ENCODE data around the gene RTN4IP1.
"Not testable (repeated sequence)": the region's sequence is repeated elsewhere in the genome, so short reads cannot be mapped to it uniquely, and the experiment has no call there.

Gene RTN4IP1

GRCh38 chr6:106626485-106626884 lies 2.8 kb downstream of the RTN4IP1 start:
- DNase-seq = no peak

DNA sequence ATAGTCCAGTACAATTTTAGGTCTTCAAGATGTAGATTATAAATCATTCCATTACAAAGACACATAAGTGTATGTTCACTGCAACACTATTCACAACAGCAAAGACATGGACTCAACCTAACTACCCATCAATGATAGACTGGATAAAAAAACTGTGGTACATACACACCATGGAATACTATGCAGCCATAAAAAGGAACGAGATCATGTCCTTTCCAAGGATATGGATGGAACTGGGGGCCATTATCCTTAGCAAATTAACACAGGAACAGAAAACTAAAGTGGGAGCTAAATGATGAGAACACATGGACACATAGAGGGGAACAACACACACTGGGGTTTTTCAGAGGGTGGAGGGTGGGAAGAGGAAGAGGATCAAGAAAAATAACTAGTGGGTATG lies 6.3 kb downstream of the RTN4IP1 start:
- no peak for DNase-seq

GRCh38 chr6:106622412-106622811 lies 6.9 kb downstream of the RTN4IP1 start:
- DNase-seq = no peak

DNA sequence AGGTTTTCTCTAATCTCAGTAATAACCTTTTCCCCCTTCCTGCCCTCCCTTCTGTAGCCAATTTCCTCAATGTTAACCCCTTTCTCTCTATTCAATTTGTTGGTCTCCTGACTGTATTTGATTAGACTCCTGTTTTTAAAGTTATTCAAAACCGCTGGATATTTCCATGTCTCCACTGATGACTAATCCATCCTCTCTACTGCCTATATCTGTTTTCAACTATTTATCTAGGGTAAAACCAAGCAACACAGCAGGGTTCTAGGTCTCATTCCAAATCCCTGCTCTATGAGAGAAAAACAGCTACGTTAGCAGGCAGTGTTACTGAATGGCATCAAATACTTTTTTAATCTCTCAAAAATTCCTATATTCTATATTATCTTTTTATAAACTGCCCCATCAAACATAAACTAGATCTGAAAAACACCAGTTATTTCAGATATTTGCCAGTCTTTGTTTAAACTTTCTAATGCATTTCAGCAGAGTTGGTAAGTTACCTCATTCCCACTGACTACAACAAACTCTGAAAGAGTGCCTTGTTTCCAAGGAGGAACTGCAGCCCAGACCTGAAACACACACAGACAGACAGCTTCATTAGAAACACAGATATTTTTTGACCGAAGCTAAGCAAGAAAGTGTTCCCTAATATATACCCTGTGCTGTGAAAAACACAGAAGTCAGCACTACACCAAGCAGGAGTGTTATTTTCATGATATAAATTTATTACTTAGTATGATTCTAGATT lies 8.2 kb downstream of the RTN4IP1 start:
- no peak for DNase-seq

GRCh38 chr6:106619223-106619622 lies 10.1 kb downstream of the RTN4IP1 start:
- no peak for DNase-seq

GRCh38 chr6:106618324-106618723 lies 11.0 kb downstream of the RTN4IP1 start:
- DNase-seq = no peak

DNA sequence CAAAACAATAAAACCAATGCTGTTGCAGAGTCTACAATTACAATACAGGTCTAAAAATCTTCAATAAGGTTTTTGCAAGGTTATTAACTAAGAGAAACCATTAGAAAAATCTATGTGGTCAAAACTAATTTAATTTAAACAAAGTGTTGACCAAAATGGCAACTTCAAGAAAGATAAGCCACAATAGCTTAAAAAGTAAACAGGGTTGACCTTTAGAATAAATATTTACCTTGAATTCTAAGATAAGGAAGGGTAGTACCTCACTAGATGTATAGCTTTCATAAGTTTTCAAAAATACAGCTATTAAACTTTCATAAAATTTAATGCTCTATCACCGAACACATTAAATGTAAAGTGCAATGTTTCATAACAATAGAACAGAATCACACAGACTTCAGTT lies 11.4 kb downstream of the RTN4IP1 start:
- no peak for DNase-seq

DNA sequence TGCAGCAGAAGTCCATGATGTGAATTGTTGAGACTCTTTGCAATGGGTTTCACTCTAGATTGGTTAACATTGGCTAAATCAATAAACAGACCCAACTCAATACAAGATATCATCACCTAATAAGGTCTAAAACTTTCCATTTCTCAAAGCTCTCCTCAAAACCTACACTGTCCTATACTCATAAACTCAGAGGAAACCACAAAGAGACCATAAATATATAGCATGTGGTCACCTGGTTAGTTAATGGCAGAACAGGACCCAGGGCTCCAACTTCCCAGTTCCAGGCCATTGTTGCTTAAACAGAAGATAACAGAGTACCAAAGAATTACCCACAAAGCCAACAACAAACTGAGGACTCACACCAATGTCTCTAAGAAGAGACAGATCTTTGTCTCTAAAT lies 12.0 kb downstream of the RTN4IP1 start:
- no peak for DNase-seq

GRCh38 chr6:106614592-106615257 lies 14.6 kb downstream of the RTN4IP1 start:
- DNase-seq = no peak

DNA sequence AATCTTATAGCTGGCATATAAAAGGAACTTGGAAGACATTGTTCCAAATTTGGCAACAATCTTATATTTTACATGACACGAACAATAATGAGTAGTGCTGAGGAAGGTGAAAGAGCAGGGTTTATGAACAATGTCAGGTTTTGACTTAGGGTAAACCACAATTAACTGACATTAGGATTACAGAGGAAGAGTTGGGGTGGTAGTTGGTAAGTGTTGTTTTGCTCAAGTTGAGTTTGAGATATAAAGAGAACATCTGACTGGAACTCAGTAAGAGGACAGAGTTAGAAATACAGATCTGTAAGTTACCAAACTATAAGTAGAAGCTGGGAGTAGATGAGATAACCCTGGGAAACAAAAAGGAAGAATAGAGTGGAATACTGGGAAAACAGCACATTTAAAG lies 15.1 kb downstream of the RTN4IP1 start:
- no peak for DNase-seq

DNA sequence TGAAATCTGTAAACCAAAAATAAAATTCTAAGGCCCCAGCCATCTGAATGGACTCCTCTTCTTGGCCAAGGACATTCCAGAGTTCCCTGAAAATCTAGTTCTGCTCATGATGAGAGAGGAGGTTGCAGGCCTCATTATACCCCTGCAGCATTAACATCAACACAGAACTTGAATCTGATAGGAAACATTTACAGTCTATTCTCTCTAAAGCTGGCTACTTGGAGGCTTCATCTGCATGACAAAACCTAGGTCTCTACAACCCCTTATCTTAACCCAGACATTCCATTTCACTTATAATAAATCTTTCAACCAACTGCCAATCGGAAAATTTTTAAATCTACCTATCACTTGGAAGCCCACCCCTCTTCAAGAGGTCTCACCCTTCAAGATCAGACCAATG lies 15.7 kb downstream of the RTN4IP1 start:
- DNase-seq = no peak

DNA sequence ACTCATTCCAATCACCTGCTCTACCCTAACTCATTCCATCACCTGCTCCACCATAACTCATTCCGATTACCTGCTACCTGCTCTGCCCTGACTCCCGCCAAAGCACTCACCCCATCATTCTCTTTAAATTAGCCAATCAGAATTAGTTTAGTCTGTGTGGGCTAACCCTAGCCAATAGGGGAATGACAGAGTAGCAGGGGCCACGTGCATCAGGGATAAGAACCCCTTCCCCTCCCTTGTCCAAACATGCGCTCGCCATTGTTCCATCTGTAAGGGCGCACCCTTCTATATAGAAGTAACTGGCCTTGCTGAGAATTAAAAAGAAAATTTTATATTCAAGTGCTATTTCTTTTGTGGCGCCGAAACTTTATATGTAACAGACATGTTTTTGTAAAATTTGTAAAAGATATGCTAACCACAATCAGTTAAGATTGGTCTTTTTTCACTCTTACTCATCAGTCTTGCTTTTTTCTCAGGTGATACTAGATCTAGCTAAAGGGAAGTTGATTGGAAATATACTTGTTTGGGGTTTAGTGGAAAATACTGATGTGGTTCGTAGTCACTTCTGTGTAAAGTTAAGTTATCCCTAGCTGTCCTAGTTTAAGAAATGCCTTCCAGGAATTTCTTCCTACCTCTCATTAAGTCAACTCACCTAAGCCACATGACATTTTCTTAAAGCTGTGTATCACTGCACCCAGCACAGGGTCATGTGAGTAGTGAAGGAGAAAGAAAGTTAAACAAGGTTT lies 16.5 kb downstream of the RTN4IP1 start:
- no peak for DNase-seq

GRCh38 chr6:106611030-106611429 lies 18.3 kb downstream of the RTN4IP1 start:
- DNase-seq = no peak

GRCh38 chr6:106609699-106610098 lies 19.6 kb downstream of the RTN4IP1 start:
- DNase-seq = no peak

DNA sequence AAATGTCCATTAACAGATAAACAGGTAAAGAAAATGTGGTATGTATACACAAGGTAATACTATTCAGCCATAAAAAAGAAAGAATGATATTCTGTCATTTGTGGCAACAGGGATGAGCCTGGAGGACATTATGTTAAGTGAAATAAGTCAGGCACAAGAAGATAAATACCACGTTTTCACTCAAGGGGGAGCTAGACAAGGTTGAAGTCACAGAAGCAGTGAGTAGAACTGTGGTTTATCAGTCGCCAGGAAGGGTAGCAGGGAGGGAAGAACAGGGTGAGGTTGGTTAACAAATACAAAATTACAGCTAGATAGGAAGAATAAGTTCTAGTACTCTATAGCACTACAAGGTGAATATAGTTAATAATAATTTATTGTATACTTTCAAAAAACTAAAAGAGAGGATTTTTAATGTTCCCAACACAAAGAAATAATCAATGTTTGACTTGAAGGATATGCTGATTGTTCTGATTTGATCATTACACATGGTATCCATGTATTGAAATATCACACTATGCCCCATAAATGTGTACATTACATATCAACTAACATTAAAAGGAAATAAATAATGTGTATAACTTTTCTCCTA lies 21.1 kb downstream of the RTN4IP1 start:
- peak; percentile 33 for DNase-seq

DNA sequence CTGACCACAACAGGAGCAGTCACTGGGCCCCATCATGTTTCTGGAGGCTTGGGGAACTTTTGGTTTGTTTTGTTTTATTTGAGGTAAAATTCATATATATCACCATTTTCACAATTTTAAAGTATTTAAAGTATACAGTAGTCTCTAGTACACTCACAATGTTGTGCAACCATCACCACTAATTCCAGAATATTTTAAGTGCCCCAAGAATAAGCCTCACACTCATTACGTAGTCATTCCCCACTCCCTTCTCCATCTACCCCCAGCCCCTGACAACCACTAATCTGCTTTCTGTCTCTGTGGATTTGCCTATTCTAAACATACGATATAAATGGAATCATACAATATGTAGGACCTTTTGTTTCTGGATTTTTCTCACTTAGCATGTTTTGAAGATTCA lies 29.0 kb downstream of the RTN4IP1 start:
- DNase-seq = no peak

- no peak for DNase-seq
Observed at GRCh38 chr6:106599440-106599839, 29.9 kb downstream of the RTN4IP1 start.

- no peak for DNase-seq
Observed at GRCh38 chr6:106591111-106591825, 38.0 kb downstream of the RTN4IP1 start.

DNA sequence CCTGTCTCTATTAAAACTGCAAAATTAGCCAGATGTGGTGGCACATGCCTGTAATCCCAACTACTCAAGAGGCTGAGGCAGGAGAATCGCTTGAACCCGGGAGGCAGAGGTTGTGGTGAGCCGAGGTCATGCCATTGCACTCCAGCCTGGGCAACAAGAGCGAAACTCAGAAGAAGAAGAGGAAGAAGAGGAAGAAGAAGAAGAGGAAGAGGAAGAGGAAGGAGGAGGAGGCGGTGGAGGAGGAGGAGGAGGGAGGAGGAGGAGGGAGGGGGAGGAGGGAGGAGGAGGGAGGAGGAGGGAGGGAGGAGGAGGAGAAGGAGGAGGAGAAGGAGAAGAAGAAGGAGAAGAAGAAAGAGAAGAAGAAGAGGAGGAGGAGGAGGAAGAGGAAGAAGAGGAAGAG lies 40.4 kb downstream of the RTN4IP1 start:
- DNase-seq = not testable (repeated sequence)

DNA sequence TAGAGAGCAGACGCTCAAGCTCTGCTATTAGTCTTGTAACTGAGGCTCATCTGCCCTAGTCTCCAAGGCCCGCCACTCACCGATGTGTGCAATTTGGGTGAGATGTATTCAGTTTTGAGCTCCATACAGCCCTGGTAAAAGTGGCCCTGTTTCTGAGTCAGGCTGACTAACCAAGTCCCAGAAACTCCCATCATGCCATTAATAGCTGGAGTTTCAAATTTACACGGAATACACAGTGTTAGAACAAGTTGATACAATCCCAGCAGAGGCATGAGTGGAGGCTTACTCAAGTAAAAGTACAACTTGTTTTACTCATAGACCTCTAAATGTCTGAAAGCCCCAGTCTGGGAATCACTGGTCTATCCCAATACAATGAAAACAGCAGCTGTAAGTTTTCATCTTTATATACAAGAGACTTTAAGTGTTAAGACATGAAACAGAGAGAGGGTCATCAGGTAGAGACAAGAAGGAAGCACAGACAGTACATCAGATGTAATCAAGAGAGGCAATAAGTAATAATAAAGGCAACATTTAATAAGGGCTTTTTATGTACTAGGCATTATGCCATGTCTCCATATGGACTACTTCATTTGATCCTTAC lies 42.4 kb downstream of the RTN4IP1 start:
- no peak for DNase-seq

DNA sequence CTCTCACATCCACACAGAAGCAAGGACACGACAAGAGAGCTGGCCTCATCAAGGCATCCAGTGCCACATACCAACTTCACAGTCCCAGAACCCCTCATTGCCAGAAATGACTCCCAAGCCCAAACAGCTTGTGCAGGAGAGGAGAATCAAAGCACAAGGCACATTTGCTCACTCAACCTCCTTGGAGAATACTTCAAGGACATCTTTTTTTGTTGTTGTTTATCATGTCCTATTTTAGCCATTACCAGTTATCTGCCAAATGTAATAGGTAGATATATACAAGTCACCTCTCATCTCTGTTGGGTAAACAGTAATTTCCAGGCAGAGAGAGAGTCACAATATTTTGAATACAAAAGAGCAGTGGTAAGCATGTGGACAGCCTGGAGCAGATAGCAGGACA lies 47.8 kb downstream of the RTN4IP1 start:
- DNase-seq = no peak

- DNase-seq = no peak
Observed at GRCh38 chr6:106579281-106579680, 50.0 kb downstream of the RTN4IP1 start.
